ENCODE measurements around the gene C15orf40. TPM values are rescaled to one million over a fixed set of nuclear protein-coding genes. Genes with fewer than 3 reads are reported as not detected.

C15orf40 gene
- total RNA-seq, 1 experiment from 2014 or later, result 40.7 TPM

GRCh38 chr15:82972990-82973389, 38.4 kb downstream of the C15orf40 start:
- no peaks in the 10 kb centered on the region for H3K27me3 Mint-ChIP-seq (ENCODE audit: unreplicated experiment)
- intact Hi-C loops (cut with micrococcal nuclease; ENCODE audit: unreplicated experiment), result no loop called here
- CTCF ChIA-PET, result interaction anchor here (1.7 kb wide), 1 partner anchor 140 kb away, joined by 5 read pairs; no protein-coding TSS in a partner anchor
- TF ChIP-seq CTCF (IDR thresholded peaks at IDR 0.05; ENCODE audit: unreplicated experiment), result no peak
- no TSS peak for BruUV-seq (replicated peaks)
- no peaks in the 10 kb centered on the region for H3K4me1 Mint-ChIP-seq (ENCODE audit: low read depth, unreplicated experiment)
- DNase-seq, result no peak
- no peaks in the 10 kb centered on the region for H3K9me3 Mint-ChIP-seq (ENCODE audit: low read depth, unreplicated experiment)
- no peaks in the 10 kb centered on the region for H3K36me3 Mint-ChIP-seq (ENCODE audit: insufficient read depth, unreplicated experiment)
- no peak overlapping the region for H3K27ac Mint-ChIP-seq (ENCODE audit: unreplicated experiment)
- H3K4me3 Mint-ChIP-seq (ENCODE audit: low read depth, unreplicated experiment), result no peak overlapping the region

DNA sequence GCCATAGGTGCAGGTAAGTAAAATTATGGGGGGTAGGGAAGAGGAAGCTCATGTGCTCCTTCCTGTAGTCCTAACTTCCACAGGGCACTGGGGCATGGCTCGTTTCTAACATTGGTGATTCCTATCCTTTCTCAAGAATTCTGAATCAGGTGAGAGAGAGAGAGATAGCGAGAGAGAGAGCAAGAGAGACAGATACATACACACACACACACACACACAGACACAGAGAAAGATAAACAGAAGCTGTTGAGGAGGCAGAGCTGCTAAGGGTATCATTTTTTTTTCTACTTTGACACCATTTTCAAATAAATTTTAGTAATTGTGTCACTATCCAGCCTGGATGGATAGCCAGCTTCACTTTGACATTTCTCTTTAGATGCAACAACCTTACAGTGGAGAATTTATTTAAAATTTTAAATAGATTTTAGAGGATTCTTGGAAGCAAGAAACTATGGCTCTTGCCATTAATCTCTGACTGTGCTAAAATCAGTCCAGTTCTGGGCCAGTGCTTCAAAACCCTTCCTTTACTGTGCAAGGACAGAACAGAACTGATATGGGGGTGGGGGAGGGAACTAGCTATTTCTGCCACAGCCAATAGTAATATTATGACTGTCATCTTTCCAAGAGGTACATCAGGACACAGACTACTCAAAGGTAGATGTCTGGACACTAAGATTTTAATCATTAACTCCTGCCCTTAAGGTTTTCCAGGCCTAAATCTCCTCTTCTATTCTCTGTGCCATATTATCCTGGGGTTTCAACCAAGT, 40.0 kb downstream of the C15orf40 start:
- no peak for TF ChIP-seq CTCF (IDR thresholded peaks at IDR 0.05; ENCODE audit: unreplicated experiment)
- no peak for DNase-seq
- no TSS peak for BruUV-seq (replicated peaks)
- Mint-ChIP-seq H3K9me3 (ENCODE audit: low read depth, unreplicated experiment) (no peaks in the 10 kb centered on the region), H3K27ac (ENCODE audit: unreplicated experiment) (no peak overlapping the region), H3K36me3 (ENCODE audit: insufficient read depth, unreplicated experiment) (no peaks in the 10 kb centered on the region), H3K4me1 (ENCODE audit: low read depth, unreplicated experiment) (no peaks in the 10 kb centered on the region), H3K4me3 (ENCODE audit: low read depth, unreplicated experiment) (no peak overlapping the region), H3K27me3 (ENCODE audit: unreplicated experiment) (no peaks in the 10 kb centered on the region)
- CTCF ChIA-PET, result no interaction called here
- intact Hi-C loops (cut with micrococcal nuclease; ENCODE audit: unreplicated experiment), result no loop called here

- Mint-ChIP-seq H3K36me3 (ENCODE audit: insufficient read depth, unreplicated experiment) (no peaks in the 10 kb centered on the region), H3K27me3 (ENCODE audit: unreplicated experiment) (no peaks in the 10 kb centered on the region), H3K4me1 (ENCODE audit: low read depth, unreplicated experiment) (no peaks in the 10 kb centered on the region), H3K9me3 (ENCODE audit: low read depth, unreplicated experiment) (no peaks in the 10 kb centered on the region), H3K27ac (ENCODE audit: unreplicated experiment) (no peak overlapping the region), H3K4me3 (ENCODE audit: low read depth, unreplicated experiment) (no peak overlapping the region)
- CTCF ChIA-PET, result no interaction called here
- no TSS peak for BruUV-seq (replicated peaks)
- no peak for DNase-seq
- no peak for TF ChIP-seq CTCF (IDR thresholded peaks at IDR 0.05; ENCODE audit: unreplicated experiment)
- intact Hi-C loops (cut with micrococcal nuclease; ENCODE audit: unreplicated experiment), result no loop called here
These were observed 40.7 kb downstream of the C15orf40 start for GRCh38 chr15:82970696-82971095.

GRCh38 chr15:82970078-82970686, 41.3 kb downstream of the C15orf40 start:
- BruUV-seq (replicated peaks), result no TSS peak

More at GRCh38 chr15:82970078-82970686, 41.3 kb downstream of the C15orf40 start:
- no peak for DNase-seq
- no peak for TF ChIP-seq CTCF (IDR thresholded peaks at IDR 0.05; ENCODE audit: unreplicated experiment)
- H3K36me3 Mint-ChIP-seq (ENCODE audit: insufficient read depth, unreplicated experiment), result no peaks in the 10 kb centered on the region
- intact Hi-C loops (cut with micrococcal nuclease; ENCODE audit: unreplicated experiment), result no loop called here
- no peak overlapping the region for H3K4me3 Mint-ChIP-seq (ENCODE audit: low read depth, unreplicated experiment)
- H3K9me3 Mint-ChIP-seq (ENCODE audit: low read depth, unreplicated experiment), result no peaks in the 10 kb centered on the region
- CTCF ChIA-PET, result interaction anchor here (1.4 kb wide), 1 partner anchor 28 kb away, joined by 3 read pairs; no protein-coding TSS in a partner anchor
- no peaks in the 10 kb centered on the region for H3K4me1 Mint-ChIP-seq (ENCODE audit: low read depth, unreplicated experiment)
- H3K27me3 Mint-ChIP-seq (ENCODE audit: unreplicated experiment), result no peaks in the 10 kb centered on the region
- no peak overlapping the region for H3K27ac Mint-ChIP-seq (ENCODE audit: unreplicated experiment)

Measured in Calu3 (cell line).